HG03108 (cell line): ENCODE measurements around the gene P2RX3.

ENCODE experiments used
- ATAC-seq: cut with Tn5 transposase; IDR thresholded peaks from one replicate; pipeline ENCODE4 v1.9.1; 2021; ENCODE audit warnings: moderate library complexity; ENCODE audit not compliant: unreplicated experiment

P2RX3 gene

DNA sequence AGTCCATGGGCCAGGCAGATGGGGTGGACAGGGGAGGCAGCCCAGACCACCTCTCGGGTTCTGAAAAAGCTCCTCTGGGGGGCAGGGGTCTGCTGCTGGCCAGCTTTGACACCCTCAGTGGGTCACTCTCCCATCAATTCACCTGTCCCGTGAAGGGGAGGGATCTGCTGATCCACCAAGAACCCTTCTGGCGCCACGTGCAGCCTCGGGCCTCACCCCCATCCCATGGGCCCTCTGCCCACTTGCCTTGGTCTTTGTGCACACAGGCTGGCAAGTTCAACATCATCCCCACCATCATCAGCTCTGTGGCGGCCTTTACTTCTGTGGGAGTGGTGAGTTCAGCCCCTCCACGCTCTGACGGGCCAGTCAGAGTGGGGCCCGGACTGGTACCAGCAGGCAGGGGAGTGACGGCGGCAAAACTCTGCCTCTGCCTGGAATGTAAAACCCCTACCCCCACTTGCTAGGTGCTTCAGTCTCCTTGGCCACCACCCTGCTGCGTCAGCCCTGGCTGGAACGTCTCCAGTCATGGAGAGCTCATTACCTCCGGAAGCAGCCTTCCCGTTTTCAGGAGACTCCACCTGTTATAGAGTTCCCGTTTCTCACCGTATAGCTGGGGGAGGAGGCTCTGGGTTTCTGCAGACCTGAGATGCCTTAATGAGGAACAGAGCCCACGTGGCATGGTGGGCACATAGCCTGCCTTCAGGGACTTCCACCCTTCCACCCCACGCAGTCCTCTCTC is 30.1 kb downstream of the P2RX3 start:
- ATAC-seq = no peak

- ATAC-seq = no peak
Observed at GRCh38 chr11:57368845-57369232, 30.7 kb downstream of the P2RX3 start.

DNA sequence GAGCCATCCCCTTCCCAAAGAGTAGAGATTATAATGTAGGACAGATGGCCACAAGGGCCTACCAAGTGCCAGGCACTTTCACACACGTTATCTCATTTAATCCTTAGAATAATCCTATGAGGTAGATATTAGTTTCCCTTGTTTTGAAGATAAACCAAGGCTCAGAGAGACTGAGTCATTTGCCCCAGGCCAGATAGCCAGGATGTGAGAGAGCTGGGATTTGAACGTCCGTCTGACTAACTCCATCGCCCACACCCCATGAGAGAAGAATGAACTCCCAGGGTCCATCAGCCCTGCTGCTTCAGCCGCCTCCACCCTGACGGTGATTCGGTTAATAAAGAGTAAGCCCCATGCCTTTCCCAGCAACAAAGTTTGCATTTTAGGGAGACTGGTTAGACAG is 32.1 kb downstream of the P2RX3 start:
- no peak for ATAC-seq

- ATAC-seq = no peak
Observed at GRCh38 chr11:57370941-57371340, 32.8 kb downstream of the P2RX3 start.

DNA sequence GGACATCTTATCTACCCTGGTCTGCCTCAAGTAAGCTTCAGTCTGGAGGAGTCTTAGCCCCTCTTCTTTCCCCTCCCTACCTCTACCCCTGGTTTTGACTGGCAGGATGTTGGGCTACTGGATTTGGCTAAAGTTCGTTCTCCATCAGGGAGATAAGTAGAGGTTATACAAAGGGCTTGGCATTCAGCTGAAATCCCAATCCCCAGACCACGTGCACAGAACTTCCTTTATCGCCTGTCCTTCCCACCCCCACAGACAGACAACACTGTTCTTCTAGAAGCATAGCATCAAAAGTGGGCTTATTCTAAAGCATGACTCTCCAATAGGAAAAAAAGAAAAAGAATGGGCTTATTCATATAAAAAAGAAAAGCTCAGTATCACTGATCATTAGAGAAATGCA is 35.0 kb downstream of the P2RX3 start:
- ATAC-seq = no peak

DNA sequence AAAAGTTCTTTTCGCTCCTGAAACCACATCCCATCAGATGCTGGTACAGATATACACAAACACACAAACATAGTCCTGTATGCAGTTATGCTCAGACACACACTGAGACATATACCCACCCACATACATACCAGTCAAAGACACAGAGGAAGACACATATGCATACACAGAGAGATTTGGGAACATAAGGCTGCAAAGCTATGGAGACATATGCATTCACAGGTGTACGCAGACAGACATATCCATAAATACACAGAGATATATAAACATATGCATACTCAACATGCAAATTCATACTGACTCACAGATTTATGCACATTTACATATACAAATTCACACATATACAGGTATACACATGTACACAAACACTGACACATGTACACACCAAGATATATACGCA is 36.8 kb downstream of the P2RX3 start:
- no peak for ATAC-seq

DNA sequence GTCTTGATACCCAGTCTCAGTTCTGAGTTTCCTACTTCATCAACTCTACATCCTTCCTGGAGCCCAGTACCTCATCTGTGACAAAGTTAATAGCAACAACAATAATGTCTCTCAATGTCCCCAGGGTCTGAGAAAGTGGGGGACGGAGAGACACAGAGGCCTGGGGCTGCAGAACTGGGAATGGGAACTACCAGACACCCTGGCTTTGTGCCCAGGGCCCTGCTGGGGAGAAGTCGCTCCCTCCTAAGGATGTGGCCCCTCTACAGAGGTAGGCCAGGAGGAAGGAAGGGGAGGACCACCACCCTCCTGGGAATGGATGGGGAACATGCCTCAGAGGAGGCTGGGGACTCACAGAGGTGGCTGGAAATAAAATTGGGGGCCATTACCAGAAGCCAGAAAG is 37.3 kb downstream of the P2RX3 start:
- ATAC-seq = no peak

GRCh38 chr11:57376095-57377090 is 38.2 kb downstream of the P2RX3 start:
- no peak for ATAC-seq

DNA sequence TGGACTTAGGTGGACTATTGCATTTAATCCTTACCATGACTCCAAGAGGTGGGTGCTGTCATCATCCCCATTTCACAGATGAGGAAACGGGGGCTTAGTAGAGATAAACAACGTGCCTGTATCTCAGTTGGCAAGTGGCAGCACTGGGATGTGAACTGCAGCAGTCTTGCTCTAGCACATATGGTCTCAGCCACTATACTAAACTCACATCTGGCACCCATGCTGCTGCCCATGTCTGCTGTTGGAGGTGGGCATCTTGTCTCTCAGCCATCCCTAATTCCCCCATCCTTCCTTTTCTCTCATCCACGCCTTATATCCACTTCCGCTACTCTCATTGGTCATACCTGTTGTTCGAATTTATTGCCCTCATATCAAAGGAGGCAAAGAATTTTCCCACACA is 39.0 kb downstream of the P2RX3 start:
- no peak for ATAC-seq

GRCh38 chr11:57378186-57378585 is 40.0 kb downstream of the P2RX3 start:
- ATAC-seq = no peak

GRCh38 chr11:57379732-57380131 is 41.6 kb downstream of the P2RX3 start:
- ATAC-seq = no peak

- no peak for ATAC-seq
Observed at GRCh38 chr11:57380975-57381374, 42.8 kb downstream of the P2RX3 start, which contains the start of gene PRG3. PRG3 (minus strand) TSS chr11:57381150; CDS start chr11:57380708, 442 bp downstream.

DNA sequence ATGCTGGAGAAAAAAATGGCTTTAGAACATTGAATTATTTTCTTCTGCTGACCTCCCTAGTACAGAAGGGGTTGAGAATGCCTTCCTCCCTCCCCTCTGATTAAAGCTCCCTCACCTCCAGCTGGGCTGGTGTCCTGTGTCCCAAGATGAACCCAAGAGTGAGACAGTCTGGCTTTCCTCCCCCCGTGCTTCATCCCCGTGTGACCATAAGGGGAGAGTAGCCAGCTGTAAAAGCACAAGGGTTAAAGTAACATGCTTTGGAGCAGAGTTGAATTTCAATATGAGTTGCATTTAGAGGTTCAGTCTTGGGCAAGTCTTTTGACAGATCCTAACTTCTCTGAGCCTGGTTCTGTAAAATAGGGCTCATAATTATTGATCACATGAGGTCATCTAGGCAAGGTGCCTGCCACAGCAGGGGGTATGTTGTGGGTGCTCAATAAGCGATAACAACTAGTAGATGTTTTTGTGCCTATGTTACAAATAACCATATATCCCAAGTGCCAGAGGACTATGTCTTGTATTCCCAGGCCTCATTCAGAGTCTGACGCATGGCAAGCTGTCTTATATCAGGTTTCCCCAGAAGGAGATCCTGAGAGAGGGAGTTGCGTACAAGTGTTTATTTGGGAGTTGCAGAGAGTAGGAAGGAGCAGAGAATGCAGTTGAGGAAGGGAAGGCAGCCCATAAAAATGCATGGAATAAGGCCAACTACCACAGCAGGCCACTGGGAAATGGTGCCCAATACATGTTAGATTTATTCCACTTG is 48.2 kb downstream of the P2RX3 start:
- no peak for ATAC-seq

GRCh38 chr11:57387289-57388030 is 49.3 kb downstream of the P2RX3 start:
- ATAC-seq = no peak

DNA sequence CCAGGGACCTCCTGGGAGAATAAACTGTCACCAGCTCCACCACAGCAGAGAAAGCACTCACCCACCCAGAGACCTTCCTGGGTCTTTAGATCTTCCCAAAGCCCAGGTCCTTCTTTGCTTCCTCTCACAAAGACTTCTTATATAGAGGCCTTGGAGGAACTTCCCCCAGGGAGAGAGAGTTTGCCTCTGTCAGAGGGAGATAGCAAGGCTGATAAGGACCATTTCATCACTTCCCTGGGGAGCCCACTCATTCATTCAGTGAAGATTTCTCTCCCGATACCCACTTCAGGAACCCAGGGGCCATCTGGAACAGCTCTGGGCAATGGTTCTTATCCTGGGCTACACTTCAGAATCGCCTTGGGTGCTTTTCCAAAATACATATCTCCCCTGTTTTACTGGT is 52.4 kb downstream of the P2RX3 start, which contains the start of gene PRG2:
Gene PRG2 (minus strand): TSS at position 116 of the 400 bp plus-strand sequence. CDS start 706 bp downstream, outside the sequence.
- ATAC-seq = no peak

DNA sequence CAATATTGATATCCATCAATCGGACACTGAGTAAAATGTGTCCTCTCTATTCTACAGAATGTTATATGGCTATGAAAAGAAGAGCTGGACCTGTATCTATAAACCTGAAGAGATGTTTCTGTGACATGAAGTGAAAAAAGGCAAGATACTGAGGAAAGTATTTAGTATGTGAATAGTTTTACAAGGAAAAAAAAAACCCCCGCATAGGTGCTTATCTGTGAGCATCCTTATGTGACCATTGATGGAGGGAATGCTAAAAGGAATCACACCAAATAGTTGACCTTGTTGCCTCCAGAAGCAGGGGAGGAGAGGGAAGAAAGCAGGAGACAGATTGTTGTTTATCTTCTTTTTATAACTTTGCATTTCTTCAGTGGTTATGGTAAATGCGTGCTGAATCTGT is 53.0 kb downstream of the P2RX3 start:
- ATAC-seq = no peak

GRCh38 chr11:57391539-57391938 is 53.4 kb downstream of the P2RX3 start:
- ATAC-seq = no peak

DNA sequence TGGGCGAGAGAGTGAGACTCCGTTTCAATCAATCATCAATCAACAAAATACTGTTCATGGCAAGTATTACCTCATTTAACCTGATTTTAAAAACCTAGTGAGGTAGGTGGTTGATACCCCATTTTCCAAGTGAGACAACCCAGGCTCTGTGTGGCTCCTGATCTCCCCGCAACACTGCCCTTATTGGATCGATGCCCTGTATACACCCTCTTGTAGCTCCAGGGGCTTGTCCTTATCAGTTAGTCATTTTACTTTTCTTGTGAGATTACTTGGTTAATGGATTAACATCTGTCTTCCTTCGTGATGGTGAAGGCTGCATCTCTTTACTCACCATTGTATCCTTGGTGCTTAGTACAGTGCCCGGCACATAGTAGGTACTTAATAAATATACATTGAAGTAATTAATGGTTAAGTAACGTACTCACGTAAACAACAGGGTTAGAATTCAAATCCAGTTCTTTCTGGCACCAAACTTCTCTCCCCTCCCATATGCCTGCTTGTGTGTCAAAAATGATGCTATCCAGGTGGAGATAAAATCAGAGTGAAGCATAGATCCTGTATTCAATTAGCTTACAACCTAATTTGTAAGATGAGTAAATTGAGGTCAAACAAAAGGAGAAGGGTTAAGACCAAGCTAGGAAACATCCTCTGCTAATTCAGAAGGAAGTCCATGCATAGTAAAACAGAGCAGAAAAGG is 54.1 kb downstream of the P2RX3 start:
- no peak for ATAC-seq

GRCh38 chr11:57392763-57393105 is 54.6 kb downstream of the P2RX3 start:
- ATAC-seq = no peak
